GM12878 (cell line): ENCODE measurements around the gene STK32A. TPM values are rescaled to one million over a fixed set of nuclear protein-coding genes. Genes with fewer than 3 reads are reported as not detected.

Experiments used
- ATAC-seq: fragments of 200-7000 bp; cut with Tn5 transposase; 3 replicates; pipeline ENCODE4 v1.9.1; 2020; ENCODE audit warnings: mild to moderate bottlenecking, moderate library complexity
- BruUV-seq: library from RNA; stranded (reverse); fragments of 400-500 nt; replicated peaks from 2 replicates; lab custom pipeline; 2021; lab: Mats Ljungman, UMichigan
- CTCF ChIA-PET: fragments of 300-600 bp; sonication (Branson Sonifier 250); formaldehyde crosslinking; extraction: SDS; loops from one replicate; lab custom pipeline; 2021; ENCODE audit warnings: inconsistent platforms; lab: Yijun Ruan, JAX
- POLR2A ChIA-PET: fragments of 350-600 bp; formaldehyde crosslinking; extraction: SDS; loops from one replicate; lab custom pipeline; 2021; ENCODE audit warnings: inconsistent platforms; lab: Charles Lee
- RAD21 ChIA-PET: fragments of 300-600 bp; sonication (Branson Sonifier 250); formaldehyde crosslinking; loops from one replicate; lab custom pipeline; 2023; ENCODE audit warnings: antibody characterized with exemption; ENCODE audit not compliant: unreplicated experiment; lab: Charles Lee
- SMC1A ChIA-PET: fragments of 300-600 bp; sonication (Branson Sonifier 250); formaldehyde crosslinking; loops from one replicate; lab custom pipeline; 2023; ENCODE audit not compliant: unreplicated experiment, uncharacterized antibody; lab: Charles Lee
- DNase-seq: peaks from one replicate; pipeline ENCODE4 v3.0.0-alpha.2; 2011; ENCODE audit warnings: low read depth, low spot score
- FAIRE-seq: peaks from 3 replicates; lab custom pipeline; 2011; peaks lifted over from hg19 to GRCh38; lab: Jason Lieb, UNC
- H2AFZ ChIP-seq: 2 replicates; pipeline ENCODE4 v1.6.0; 2011; ENCODE audit warnings: low read depth, low read length, control low read depth; ENCODE audit not compliant: control insufficient read depth
- H3K27ac ChIP-seq: 2 replicates; pipeline ENCODE4 v1.5.1; 2011; ENCODE audit warnings: control low read depth; ENCODE audit not compliant: control insufficient read depth, insufficient read depth
- H3K27me3 ChIP-seq, 2 experiments: replicated peaks in 1 of 2; 2 replicates each; pipeline versions ENCODE4 v1.6.0 to v1.6.1; 2011; ENCODE audit warnings: low read length in 1 of 2; ENCODE audit not compliant: control insufficient read depth in 2 of 2, insufficient read depth in 2 of 2
- H3K36me3 ChIP-seq, 2 experiments: 2 replicates each; pipeline ENCODE4 v1.5.1; 2011; ENCODE audit warnings: low read length in 1 of 2; ENCODE audit not compliant: control insufficient read depth in 2 of 2, insufficient read depth in 2 of 2
- H3K4me1 ChIP-seq: 2 replicates; pipeline ENCODE4 v1.6.1; 2011; ENCODE audit warnings: mild to moderate bottlenecking, low read length, moderate library complexity, mixed read lengths; ENCODE audit not compliant: control insufficient read depth, insufficient read depth
- H3K4me2 ChIP-seq: 2 replicates; pipeline ENCODE4 v1.6.0; 2011; ENCODE audit warnings: control low read depth; ENCODE audit not compliant: control insufficient read depth, insufficient read depth
- H3K4me3 ChIP-seq: fragments of 200-600 bp; sonication (generic); 2 replicates; pipeline ENCODE4 v1.5.1; 2016
- H3K79me2 ChIP-seq: 2 replicates; pipeline ENCODE4 v1.6.0; 2011; ENCODE audit warnings: low read length; ENCODE audit not compliant: control insufficient read depth, insufficient read depth
- H3K9ac ChIP-seq: 2 replicates; pipeline ENCODE4 v1.8.0; 2011; ENCODE audit warnings: low read length, control low read depth, mixed read lengths; ENCODE audit not compliant: control insufficient read depth, insufficient read depth
- H3K9me3 ChIP-seq: replicated peaks from 3 replicates; pipeline ENCODE4 v1.5.1; 2011; ENCODE audit warnings: mild to moderate bottlenecking, low read length; ENCODE audit not compliant: control insufficient read depth, insufficient read depth
- H4K20me1 ChIP-seq: 2 replicates; pipeline ENCODE4 v1.6.0; 2011; ENCODE audit not compliant: control insufficient read depth, insufficient read depth
- ATF2 ChIP-seq: IDR thresholded peaks from 2 replicates; pipeline ENCODE4 v1.6.1; 2012; ENCODE audit warnings: low read length, inconsistent platforms
- ATF3 ChIP-seq: IDR thresholded peaks from 2 replicates; pipeline ENCODE4 v1.6.1; 2011; ENCODE audit warnings: low read depth, mild to moderate bottlenecking, low read length, moderate library complexity, borderline replicate concordance; ENCODE audit errors: extremely low read depth
- ATF7 ChIP-seq: fragments of 450-650 bp; IDR thresholded peaks from 2 replicates; pipeline ENCODE4 v1.6.1; 2016; ENCODE audit warnings: low read depth, mild to moderate bottlenecking
- BCLAF1 ChIP-seq: fragments of 450-650 bp; IDR thresholded peaks from 2 replicates; pipeline ENCODE4 v1.6.1; 2017; ENCODE audit warnings: antibody characterized with exemption, mild to moderate bottlenecking, moderate library complexity
- E2F8 ChIP-seq: fragments of 450-650 bp; IDR thresholded peaks from 2 replicates; pipeline ENCODE4 v1.6.1; 2018; ENCODE audit warnings: mild to moderate bottlenecking, low read depth, moderate library complexity; ENCODE audit not compliant: partially characterized antibody
- IKZF1 ChIP-seq: fragments of 450-650 bp; conservative IDR thresholded peaks from 2 replicates; pipeline ENCODE4 v1.6.1; 2017; ENCODE audit warnings: antibody characterized with exemption, mild to moderate bottlenecking
- IKZF2 ChIP-seq, 2 experiments: fragments of 450-650 bp; IDR thresholded peaks; 2 replicates each; pipeline ENCODE4 v1.6.1; 2017; ENCODE audit warnings: mild to moderate bottlenecking in 2 of 2, moderate library complexity in 2 of 2
- KLF5 ChIP-seq: fragments of 450-650 bp; IDR thresholded peaks from 2 replicates; pipeline ENCODE4 v1.6.1; 2014; ENCODE audit warnings: mild to moderate bottlenecking; ENCODE audit not compliant: partially characterized antibody
- MEF2A ChIP-seq: IDR thresholded peaks from 2 replicates; pipeline ENCODE4 v1.6.1; 2011; ENCODE audit warnings: low read depth, mild to moderate bottlenecking, low read length, moderate library complexity; ENCODE audit not compliant: insufficient read depth
- MTA2 ChIP-seq: fragments of 450-650 bp; IDR thresholded peaks from 2 replicates; pipeline ENCODE4 v1.6.1; 2016; ENCODE audit warnings: low read depth, mild to moderate bottlenecking, moderate library complexity
- NFYB ChIP-seq: IDR thresholded peaks from 2 replicates; pipeline ENCODE4 v1.6.1; 2011; ENCODE audit warnings: low read depth, mild to moderate bottlenecking, low read length, improper control_type of control experiment, moderate library complexity; ENCODE audit not compliant: insufficient read depth
- NR2F1 ChIP-seq: fragments of 450-650 bp; conservative IDR thresholded peaks from 2 replicates; pipeline ENCODE4 v1.6.1; 2017; ENCODE audit warnings: mild to moderate bottlenecking
- RB1 ChIP-seq: fragments of 450-650 bp; formaldehyde crosslinking; IDR thresholded peaks from 2 replicates; pipeline ENCODE4 v1.6.1; 2017; ENCODE audit warnings: mild to moderate bottlenecking, borderline replicate concordance
- RUNX3 ChIP-seq: IDR thresholded peaks from 2 replicates; pipeline ENCODE4 v1.6.1; 2012; ENCODE audit warnings: low read length, inconsistent platforms
- WGBS: methylation state at CpG from one replicate; pipeline ENCODE4 v1.1.6; 2016; ENCODE audit warnings: low lambda C conversion rate; ENCODE audit not compliant: insufficient replicate concordance, insufficient coverage; ENCODE audit errors: missing lambda C conversion rate; 5-methylcytosine and 5-hydroxymethylcytosine counted together
- in situ Hi-C: fragments of 300-500 bp; cut with MboI; formaldehyde crosslinking; loops from 9 replicates; pipeline ENCODE4 v1.14.3; 2018; ENCODE audit warnings: mixed read lengths
- intact Hi-C: fragments of 100-400 bp; cut with micrococcal nuclease; formaldehyde crosslinking; loops from one replicate; pipeline ENCODE4 v1.14.2; 2022; ENCODE audit not compliant: unreplicated experiment
- polyA plus RNA-seq, 11 experiments: library from polyadenylated mRNA; depleted of rRNA in 4 of 11; unstranded in 6 of 11; stranded (reverse) in 5 of 11; fragments of >200 nt; fragmentation: Nextera tagmentation in 4 of 11; fragmentation: Illumina TruSeq in 1 of 11; extraction: Ambion mirVana in 4 of 11; extraction: Trizol in 1 of 11; gene quantifications; 1 replicate in 1 of 11; 2 replicates in 10 of 11; pipeline versions ENCODE4 v1.2.1 to v1.2.3, GENCODE V29; 2011 to 2016; ENCODE audit warnings: inconsistent platforms in 2 of 11, missing spikeins in 2 of 11, low read depth in 1 of 11
- total RNA-seq, 4 experiments: library from RNA; depleted of rRNA in 3 of 4; stranded (reverse); fragments of >200 nt in 3 of 4; fragmentation: Illumina TruSeq in 1 of 4; extraction: Trizol in 1 of 4; gene quantifications; 2 replicates each; pipeline versions ENCODE4 v1.2.1 to v1.2.3, GENCODE V29; 2013 to 2021

STK32A gene
- total and polyA plus RNA-seq, 10 of the 15 experiments (the other 5 are each of a cell fraction or from before 2014, with no cell fraction given) = under 0.01 to 0.10 TPM; not detected in 8

- FAIRE-seq (no peak), ATAC-seq (peak; percentile 58), DNase-seq (no peak)
- CTCF ChIA-PET = interaction anchor here (0.6 to 1.5 kb wide), 3 partner anchors 9 to 171 kb away, joined by 3 to 5 read pairs (median 3); no protein-coding TSS in a partner anchor
- no peaks in the 10 kb centered on the region for H3K9me3 ChIP-seq
- intact Hi-C loops = no loop called here
- H3K36me3 ChIP-seq = no peaks in the 10 kb centered on the region
- 60% methylated on average over 8 of the region's 8 CpGs for whole genome bisulfite sequencing
- POLR2A ChIA-PET = no interaction called here
- BruUV-seq = no TSS peak
- peaks cover 10% of the 10 kb centered on the region; the same call in 1 of the 2 replicates for H3K4me1 ChIP-seq
- H3K27me3 ChIP-seq = no peaks in the 10 kb centered on the region
- H2AFZ ChIP-seq = no peak overlapping the region
- SMC1A ChIA-PET = interaction anchor here (0.9 to 2.5 kb wide), 2 partner anchors 10 to 28 kb away, joined by 4 to 6 read pairs; no protein-coding TSS in a partner anchor
- RAD21 ChIA-PET = no interaction called here
- no peak overlapping the region for H3K4me2 ChIP-seq
- H3K9ac ChIP-seq = no peak overlapping the region
- in situ Hi-C loops = no loop called here
- no peak overlapping the region for H3K27ac ChIP-seq
- no peaks in the 10 kb centered on the region for H3K79me2 ChIP-seq
- H3K4me3 ChIP-seq = no peak overlapping the region
- H4K20me1 ChIP-seq = no peaks in the 10 kb centered on the region
- TF ChIP-seq MEF2A = 0 out of 2 replicates have a peak, but pooled peaks have one; percentile 44
- no peak for TF ChIP-seq ATF3
- TF ChIP-seq RB1 = no peak
- peak; percentile 35; the same call in 1 of the 2 replicates for TF ChIP-seq MTA2
- TF ChIP-seq BCLAF1 = no peak
- peak; percentile 55; the same call in 1 of the 2 replicates for TF ChIP-seq RUNX3
- TF ChIP-seq NFYB = no peak
- peak; percentile 37 to 66; a peak in 3 of 4 replicates for TF ChIP-seq IKZF2 (IDR thresholded peaks at IDR 0.05)
- peak; percentile 63 for TF ChIP-seq NR2F1
- TF ChIP-seq ATF7 = peak; percentile 79
- TF ChIP-seq ATF2 = peak; percentile 48; the same call in 1 of the 2 replicates
- no peak for TF ChIP-seq KLF5
- TF ChIP-seq IKZF1 = peak; percentile 68
- TF ChIP-seq E2F8 = no peak
These were observed 172.4 kb downstream of the STK32A start for GRCh38 chr5:147407094-147407681.
